ENCODE data around the gene NUDCD3. TPM values are rescaled to one million over a fixed set of nuclear protein-coding genes. Genes with fewer than 3 reads are reported as not detected.
A peak's percentile ranks its signal among the peaks of the same experiment; 100 is the strongest.

Gene NUDCD3
- total RNA-seq, 4 donors from 2014 or later: 44.7 to 57.3 (median 49.7) TPM

- H3K4me1 ChIP-seq: peaks cover 0 to 14% (median 0%) of the 10 kb centered on the region in 4 donors
- no peak for DNase-seq (ENCODE audit: low spot score in 2 of 2)
- no peaks in the 10 kb centered on the region for H3K36me3 ChIP-seq
- 74 to 76% methylated on average over 7 to 11 of the region's 11 CpGs for WGBS, 2 donors
- peaks cover 0 to 23% (median 0%) of the 10 kb centered on the region in 4 donors for H3K9me3 ChIP-seq
- peak overlapping the region in 2 of 4 donors; percentile 17 to 18 for H3K27ac ChIP-seq
- H3K4me3 ChIP-seq: no peak overlapping the region
- TF ChIP-seq EP300 (IDR thresholded peaks at IDR 0.05): no peak
- no peak for TF ChIP-seq POLR2A (IDR thresholded peaks at IDR 0.05)
- no peak for TF ChIP-seq CTCF (IDR thresholded peaks at IDR 0.05)
- no peaks in the 10 kb centered on the region for H3K27me3 ChIP-seq
These were observed 155.7 kb downstream of the NUDCD3 start for GRCh38 chr7:44334734-44335097.

GRCh38 chr7:44333911-44334733, 156.3 kb downstream of the NUDCD3 start:
- TF ChIP-seq POLR2A (IDR thresholded peaks at IDR 0.05) (no peak), CTCF (IDR thresholded peaks at IDR 0.05) (no peak), EP300 (IDR thresholded peaks at IDR 0.05) (peak in 1 of 2 donors; percentile 21)
- peak overlapping the region in 2 of 4 donors; percentile 18 to 67 for H3K27ac ChIP-seq
- H3K27me3 ChIP-seq: no peaks in the 10 kb centered on the region
- peaks cover 0 to 23% (median 0%) of the 10 kb centered on the region in 4 donors for H3K9me3 ChIP-seq
- no peaks in the 10 kb centered on the region for H3K36me3 ChIP-seq
- 34 to 35% methylated on average over 19 of the region's 19 CpGs for WGBS, 2 donors
- no peak for DNase-seq (ENCODE audit: low spot score in 2 of 2)
- H3K4me1 ChIP-seq: peaks cover 0 to 14% (median 0%) of the 10 kb centered on the region in 4 donors
- no peak overlapping the region for H3K4me3 ChIP-seq

GRCh38 chr7:44331682-44332081, 158.8 kb downstream of the NUDCD3 start:
- peaks cover 0 to 9% (median 0%) of the 10 kb centered on the region in 4 donors for H3K9me3 ChIP-seq
- H3K27ac ChIP-seq: no peak overlapping the region
- no peak overlapping the region for H3K4me3 ChIP-seq
- 75 to 76% methylated on average over 5 of the region's 5 CpGs for WGBS, 2 donors
- TF ChIP-seq POLR2A (IDR thresholded peaks at IDR 0.05) (no peak), CTCF (IDR thresholded peaks at IDR 0.05) (no peak), EP300 (IDR thresholded peaks at IDR 0.05) (no peak)
- no peaks in the 10 kb centered on the region for H3K36me3 ChIP-seq
- peaks cover 0 to 14% (median 0%) of the 10 kb centered on the region in 4 donors for H3K4me1 ChIP-seq
- peaks cover 0 to 2% of the 10 kb centered on the region in 2 donors for H3K27me3 ChIP-seq
- DNase-seq (ENCODE audit: low spot score in 2 of 2): no peak

- DNase-seq (ENCODE audit: low spot score in 2 of 2): no peak
- Histone ChIP-seq H3K27ac (no peak overlapping the region), H3K4me1 (peaks cover 0 to 23% (median 0%) of the 10 kb centered on the region in 4 donors), H3K36me3 (no peaks in the 10 kb centered on the region), H3K9me3 (no peaks in the 10 kb centered on the region), H3K4me3 (no peak overlapping the region), H3K27me3 (peaks cover 0 to 13% of the 10 kb centered on the region in 2 donors)
- WGBS, 2 donors: 77 to 80% methylated on average over 6 of the region's 6 CpGs
- no peak for TF ChIP-seq POLR2A (IDR thresholded peaks at IDR 0.05)
- TF ChIP-seq EP300 (IDR thresholded peaks at IDR 0.05): no peak
- no peak for TF ChIP-seq CTCF (IDR thresholded peaks at IDR 0.05)
These were observed 160.1 kb downstream of the NUDCD3 start for GRCh38 chr7:44330331-44330730.

- Histone ChIP-seq H3K4me3 (no peak overlapping the region), H3K9me3 (no peaks in the 10 kb centered on the region), H3K4me1 (peaks cover 0 to 23% (median 0%) of the 10 kb centered on the region in 4 donors), H3K27me3 (peaks cover 0 to 13% of the 10 kb centered on the region in 2 donors), H3K27ac (no peak overlapping the region), H3K36me3 (no peaks in the 10 kb centered on the region)
- no peak for DNase-seq (ENCODE audit: low spot score in 2 of 2)
- TF ChIP-seq POLR2A (IDR thresholded peaks at IDR 0.05) (no peak), CTCF (IDR thresholded peaks at IDR 0.05) (no peak), EP300 (IDR thresholded peaks at IDR 0.05) (no peak)
- WGBS, 2 donors: 92% methylated on average over 2 to 3 of the region's 3 CpGs
These were observed 160.6 kb downstream of the NUDCD3 start for GRCh38 chr7:44329888-44330287.
